Liver (tissue), 3 donors: Measurements from ENCODE around the gene CELF2.

ENCODE experiments used
- CTCF ChIP-seq: fragments of 150-350 bp; IDR thresholded peaks from 2 replicates; pipeline ENCODE4 v1.5.1; 2017; ENCODE audit warnings: improper control_type of control experiment, low read depth, low read length; ENCODE audit not compliant: missing input control
- FOXA1 ChIP-seq: IDR thresholded peaks from 2 replicates; pipeline ENCODE4 v1.6.1; 2016; ENCODE audit warnings: antibody characterized with exemption
- JUND ChIP-seq, 2 donors: IDR thresholded peaks; 2 replicates each; pipeline ENCODE4 v1.6.1; 2016; ENCODE audit warnings: antibody characterized with exemption in 2 of 2
- REST ChIP-seq: IDR thresholded peaks from 2 replicates; pipeline ENCODE4 v1.6.1; 2016; ENCODE audit warnings: antibody characterized with exemption, mild to moderate bottlenecking
- RXRA ChIP-seq, 2 donors: IDR thresholded peaks; 2 replicates each; pipeline ENCODE4 v1.6.1; 2017 to 2018; ENCODE audit warnings: antibody characterized with exemption in 2 of 2, mild to moderate bottlenecking in 1 of 2
- SP1 ChIP-seq: IDR thresholded peaks from 2 replicates; pipeline ENCODE4 v1.6.1; 2018; ENCODE audit warnings: antibody characterized with exemption, mild to moderate bottlenecking
- YY1 ChIP-seq: IDR thresholded peaks from 2 replicates; pipeline ENCODE4 v1.6.1; 2016; ENCODE audit warnings: antibody characterized with exemption, mild to moderate bottlenecking
- ZBTB33 ChIP-seq: IDR thresholded peaks from 2 replicates; pipeline ENCODE4 v1.6.1; 2016; ENCODE audit warnings: antibody characterized with exemption
- TF ChIP-seq, protein P1 (sequence below): IDR thresholded peaks from 2 replicates; pipeline ENCODE4 v1.6.1; 2016; ENCODE audit warnings: antibody characterized with exemption
- donor health status: healthy.
- donor health status: healthy.

GRCh38 chr10:11009471-11010308, 8.0 kb upstream of the CELF2 start:
- no peak for TF ChIP-seq CTCF
- TF ChIP-seq ZBTB33 = no peak
- TF ChIP-seq, protein P1, sequence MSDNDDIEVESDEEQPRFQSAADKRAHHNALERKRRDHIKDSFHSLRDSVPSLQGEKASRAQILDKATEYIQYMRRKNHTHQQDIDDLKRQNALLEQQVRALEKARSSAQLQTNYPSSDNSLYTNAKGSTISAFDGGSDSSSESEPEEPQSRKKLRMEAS = no peak
- TF ChIP-seq FOXA1 = no peak
- no peak for TF ChIP-seq SP1
- TF ChIP-seq REST = no peak
- TF ChIP-seq YY1 = no peak
- no peak for TF ChIP-seq RXRA (IDR thresholded peaks at IDR 0.05)
- TF ChIP-seq JUND (IDR thresholded peaks at IDR 0.05) = no peak
